Measurements from ENCODE around the gene GUCY2C.
"Not testable (repeated sequence)": the region's sequence is repeated elsewhere in the genome, so short reads cannot be mapped to it uniquely, and the experiment has no call there.

The GUCY2C gene

GRCh38 chr12:14700935-14701334, 4.5 kb upstream of the GUCY2C start:
- Histone ChIP-seq H3K36me3 (ENCODE audit: control insufficient read depth, insufficient read depth, low read length) (no peaks in the 10 kb centered on the region), H3K4me1 (ENCODE audit: control insufficient read depth, insufficient read depth, low read length) (no peaks in the 10 kb centered on the region), H3K9me3 (ENCODE audit: control insufficient read depth, low read length) (no peaks in the 10 kb centered on the region), H3K9ac (ENCODE audit: low read length) (no peak overlapping the region), H3K4me3 (ENCODE audit: low read length) (no peak overlapping the region), H3K27me3 (ENCODE audit: control insufficient read depth, insufficient read depth, low read length) (no peaks in the 10 kb centered on the region)

- H3K36me3 ChIP-seq (ENCODE audit: control insufficient read depth, insufficient read depth, low read length) = no peaks in the 10 kb centered on the region
- no peaks in the 10 kb centered on the region for H3K27me3 ChIP-seq (ENCODE audit: control insufficient read depth, insufficient read depth, low read length)
- no peaks in the 10 kb centered on the region for H3K4me1 ChIP-seq (ENCODE audit: control insufficient read depth, insufficient read depth, low read length)
- no peak overlapping the region for H3K4me3 ChIP-seq (ENCODE audit: low read length)
- no peaks in the 10 kb centered on the region for H3K9me3 ChIP-seq (ENCODE audit: control insufficient read depth, low read length)
- H3K9ac ChIP-seq (ENCODE audit: low read length) = no peak overlapping the region
These were observed 3.5 kb upstream of the GUCY2C start for GRCh38 chr12:14699923-14700322.

- Histone ChIP-seq H3K9ac (ENCODE audit: low read length) (no peak overlapping the region), H3K36me3 (ENCODE audit: control insufficient read depth, insufficient read depth, low read length) (no peaks in the 10 kb centered on the region), H3K4me3 (ENCODE audit: low read length) (no peak overlapping the region), H3K4me1 (ENCODE audit: control insufficient read depth, insufficient read depth, low read length) (no peaks in the 10 kb centered on the region), H3K9me3 (ENCODE audit: control insufficient read depth, low read length) (no peaks in the 10 kb centered on the region), H3K27me3 (ENCODE audit: control insufficient read depth, insufficient read depth, low read length) (no peaks in the 10 kb centered on the region)
These were observed 2.2 kb upstream of the GUCY2C start for GRCh38 chr12:14698555-14698954.

GRCh38 chr12:14695715-14696141, 671 bp downstream of the GUCY2C start:
- no peak overlapping the region for H3K4me3 ChIP-seq (ENCODE audit: low read length)
- no peaks in the 10 kb centered on the region for H3K36me3 ChIP-seq (ENCODE audit: control insufficient read depth, insufficient read depth, low read length)
- no peaks in the 10 kb centered on the region for H3K27me3 ChIP-seq (ENCODE audit: control insufficient read depth, insufficient read depth, low read length)
- no peaks in the 10 kb centered on the region for H3K4me1 ChIP-seq (ENCODE audit: control insufficient read depth, insufficient read depth, low read length)
- H3K9ac ChIP-seq (ENCODE audit: low read length) = no peak overlapping the region
- H3K9me3 ChIP-seq (ENCODE audit: control insufficient read depth, low read length) = no peaks in the 10 kb centered on the region

- no peak overlapping the region for H3K9ac ChIP-seq (ENCODE audit: low read length)
- H3K4me1 ChIP-seq (ENCODE audit: control insufficient read depth, insufficient read depth, low read length) = no peaks in the 10 kb centered on the region
- no peaks in the 10 kb centered on the region for H3K36me3 ChIP-seq (ENCODE audit: control insufficient read depth, insufficient read depth, low read length)
- H3K4me3 ChIP-seq (ENCODE audit: low read length) = no peak overlapping the region
- no peaks in the 10 kb centered on the region for H3K9me3 ChIP-seq (ENCODE audit: control insufficient read depth, low read length)
- H3K27me3 ChIP-seq (ENCODE audit: control insufficient read depth, insufficient read depth, low read length) = no peaks in the 10 kb centered on the region
These were observed 1.4 kb downstream of the GUCY2C start for GRCh38 chr12:14694970-14695369.

GRCh38 chr12:14694145-14694714, 2.2 kb downstream of the GUCY2C start:
- Histone ChIP-seq H3K4me1 (ENCODE audit: control insufficient read depth, insufficient read depth, low read length) (no peaks in the 10 kb centered on the region), H3K4me3 (ENCODE audit: low read length) (no peak overlapping the region), H3K9ac (ENCODE audit: low read length) (no peak overlapping the region)

GRCh38 chr12:14693116-14693515, 3.3 kb downstream of the GUCY2C start:
- H3K4me3 ChIP-seq (ENCODE audit: low read length) = no peak overlapping the region
- no peaks in the 10 kb centered on the region for H3K4me1 ChIP-seq (ENCODE audit: control insufficient read depth, insufficient read depth, low read length)
- H3K9me3 ChIP-seq (ENCODE audit: control insufficient read depth, low read length) = no peaks in the 10 kb centered on the region
- no peaks in the 10 kb centered on the region for H3K27me3 ChIP-seq (ENCODE audit: control insufficient read depth, insufficient read depth, low read length)
- no peak overlapping the region for H3K9ac ChIP-seq (ENCODE audit: low read length)
- no peaks in the 10 kb centered on the region for H3K36me3 ChIP-seq (ENCODE audit: control insufficient read depth, insufficient read depth, low read length)

More at GRCh38 chr12:14694145-14694714, 2.2 kb downstream of the GUCY2C start:
- no peaks in the 10 kb centered on the region for H3K36me3 ChIP-seq (ENCODE audit: control insufficient read depth, insufficient read depth, low read length)
- H3K9me3 ChIP-seq (ENCODE audit: control insufficient read depth, low read length) = no peaks in the 10 kb centered on the region
- H3K27me3 ChIP-seq (ENCODE audit: control insufficient read depth, insufficient read depth, low read length) = no peaks in the 10 kb centered on the region

- no peaks in the 10 kb centered on the region for H3K9me3 ChIP-seq (ENCODE audit: control insufficient read depth, low read length)
- H3K9ac ChIP-seq (ENCODE audit: low read length) = no peak overlapping the region
- no peaks in the 10 kb centered on the region for H3K27me3 ChIP-seq (ENCODE audit: control insufficient read depth, insufficient read depth, low read length)
- H3K4me1 ChIP-seq (ENCODE audit: control insufficient read depth, insufficient read depth, low read length) = no peaks in the 10 kb centered on the region
- H3K36me3 ChIP-seq (ENCODE audit: control insufficient read depth, insufficient read depth, low read length) = no peaks in the 10 kb centered on the region
- no peak overlapping the region for H3K4me3 ChIP-seq (ENCODE audit: low read length)
These were observed 4.8 kb downstream of the GUCY2C start for GRCh38 chr12:14691560-14691959.

GRCh38 chr12:14689996-14690395, 6.4 kb downstream of the GUCY2C start:
- Histone ChIP-seq H3K9ac (ENCODE audit: low read length) (no peak overlapping the region), H3K9me3 (ENCODE audit: control insufficient read depth, low read length) (no peaks in the 10 kb centered on the region), H3K36me3 (ENCODE audit: control insufficient read depth, insufficient read depth, low read length) (no peaks in the 10 kb centered on the region), H3K27me3 (ENCODE audit: control insufficient read depth, insufficient read depth, low read length) (no peaks in the 10 kb centered on the region), H3K4me3 (ENCODE audit: low read length) (no peak overlapping the region), H3K4me1 (ENCODE audit: control insufficient read depth, insufficient read depth, low read length) (no peaks in the 10 kb centered on the region)

GRCh38 chr12:14689144-14689543, 7.3 kb downstream of the GUCY2C start:
- Histone ChIP-seq H3K4me3 (ENCODE audit: low read length) (no peak overlapping the region), H3K36me3 (ENCODE audit: control insufficient read depth, insufficient read depth, low read length) (no peaks in the 10 kb centered on the region), H3K4me1 (ENCODE audit: control insufficient read depth, insufficient read depth, low read length) (no peaks in the 10 kb centered on the region), H3K27me3 (ENCODE audit: control insufficient read depth, insufficient read depth, low read length) (no peaks in the 10 kb centered on the region), H3K9ac (ENCODE audit: low read length) (no peak overlapping the region), H3K9me3 (ENCODE audit: control insufficient read depth, low read length) (no peaks in the 10 kb centered on the region)

- H3K9me3 ChIP-seq (ENCODE audit: control insufficient read depth, low read length); H3K27me3 ChIP-seq (ENCODE audit: control insufficient read depth, insufficient read depth, low read length); H3K9ac ChIP-seq (ENCODE audit: low read length); H3K36me3 ChIP-seq (ENCODE audit: control insufficient read depth, insufficient read depth, low read length); H3K4me3 ChIP-seq (ENCODE audit: low read length); H3K4me1 ChIP-seq (ENCODE audit: control insufficient read depth, insufficient read depth, low read length): not testable (repeated sequence)
These were observed 14.2 kb downstream of the GUCY2C start for GRCh38 chr12:14682231-14682630.

GRCh38 chr12:14681625-14682024, 14.8 kb downstream of the GUCY2C start:
- H3K4me3 ChIP-seq (ENCODE audit: low read length) = no peak overlapping the region
- no peaks in the 10 kb centered on the region for H3K27me3 ChIP-seq (ENCODE audit: control insufficient read depth, insufficient read depth, low read length)
- H3K9ac ChIP-seq (ENCODE audit: low read length) = no peak overlapping the region
- H3K36me3 ChIP-seq (ENCODE audit: control insufficient read depth, insufficient read depth, low read length) = no peaks in the 10 kb centered on the region
- H3K9me3 ChIP-seq (ENCODE audit: control insufficient read depth, low read length) = no peaks in the 10 kb centered on the region
- peaks cover 4% of the 10 kb centered on the region for H3K4me1 ChIP-seq (ENCODE audit: control insufficient read depth, insufficient read depth, low read length)

GRCh38 chr12:14681190-14681589, 15.2 kb downstream of the GUCY2C start:
- Histone ChIP-seq H3K4me1 (ENCODE audit: control insufficient read depth, insufficient read depth, low read length) (peaks cover 4% of the 10 kb centered on the region), H3K27me3 (ENCODE audit: control insufficient read depth, insufficient read depth, low read length) (no peaks in the 10 kb centered on the region), H3K9ac (ENCODE audit: low read length) (no peak overlapping the region), H3K9me3 (ENCODE audit: control insufficient read depth, low read length) (no peaks in the 10 kb centered on the region), H3K36me3 (ENCODE audit: control insufficient read depth, insufficient read depth, low read length) (no peaks in the 10 kb centered on the region), H3K4me3 (ENCODE audit: low read length) (no peak overlapping the region)
